Neutrophil (primary cell): ENCODE results near the gene C1QA.
"Not testable (repeated sequence)": the region's sequence is repeated elsewhere in the genome, so short reads cannot be mapped to it uniquely, and the experiment has no call there.

Source experiments
- H3K27ac ChIP-seq: fragments of 200-600 bp; sonication (generic); 2 replicates; pipeline ENCODE4 v1.5.1; 2016; ENCODE audit warnings: mild to moderate bottlenecking, moderate library complexity
- H3K27me3 ChIP-seq: fragments of 200-600 bp; sonication (generic); 2 replicates; pipeline ENCODE4 v1.6.0; 2016; ENCODE audit warnings: mild to moderate bottlenecking
- H3K36me3 ChIP-seq: fragments of 200-600 bp; sonication (generic); 2 replicates; pipeline ENCODE4 v1.5.1; 2017
- H3K4me1 ChIP-seq, 2 experiments: fragments of 200-600 bp in 1 of 2; sonication (generic) in 1 of 2; 1 replicate in 1 of 2; 2 replicates in 1 of 2; pipeline versions ENCODE4 v1.5.1 to v1.6.1; 2013 to 2016; ENCODE audit warnings: low read depth in 1 of 2, low read length in 1 of 2, mild to moderate bottlenecking in 1 of 2, moderate library complexity in 1 of 2; ENCODE audit not compliant: control insufficient read depth in 1 of 2, insufficient read depth in 1 of 2
- H3K4me3 ChIP-seq, 2 experiments: fragments of 200-600 bp in 1 of 2; sonication (generic) in 1 of 2; 1 replicate in 1 of 2; 2 replicates in 1 of 2; pipeline ENCODE4 v1.5.1; 2013 to 2016; ENCODE audit warnings: low read depth in 1 of 2, low read length in 1 of 2, mild to moderate bottlenecking in 1 of 2, moderate library complexity in 1 of 2
- H3K9me3 ChIP-seq: fragments of 200-600 bp; sonication (generic); 2 replicates; pipeline ENCODE4 v1.5.1; 2016
- CTCF ChIP-seq: fragments of 200-600 bp; sonication (generic); IDR thresholded peaks from 2 replicates; pipeline ENCODE4 v1.5.1; 2016; ENCODE audit warnings: antibody characterized with exemption

Gene C1QA

GRCh38 chr1:22674410-22674749 is 38.0 kb downstream of the C1QA start:
- H3K4me3 ChIP-seq = no peak overlapping the region
- no peaks in the 10 kb centered on the region for H3K9me3 ChIP-seq
- H3K27ac ChIP-seq = no peak overlapping the region
- H3K27me3 ChIP-seq = peaks cover 44% of the 10 kb centered on the region
- H3K36me3 ChIP-seq = no peaks in the 10 kb centered on the region
- no peak for TF ChIP-seq CTCF
- no peaks in the 10 kb centered on the region for H3K4me1 ChIP-seq

GRCh38 chr1:22676151-22676550 is 39.7 kb downstream of the C1QA start:
- not testable (repeated sequence) for H3K36me3 ChIP-seq, H3K9me3 ChIP-seq, H3K27ac ChIP-seq, H3K4me1 ChIP-seq, H3K4me3 ChIP-seq
- H3K27me3 ChIP-seq = peaks cover 39% of the 10 kb centered on the region

GRCh38 chr1:22676916-22677583 is 40.6 kb downstream of the C1QA start:
- Histone ChIP-seq H3K36me3 (no peaks in the 10 kb centered on the region), H3K4me1 (no peaks in the 10 kb centered on the region), H3K27me3 (peaks cover 30% of the 10 kb centered on the region), H3K4me3 (no peak overlapping the region), H3K27ac (no peak overlapping the region), H3K9me3 (no peaks in the 10 kb centered on the region)
- TF ChIP-seq CTCF = no peak

GRCh38 chr1:22677931-22678896 is 41.8 kb downstream of the C1QA start:
- Histone ChIP-seq H3K4me3 (no peak overlapping the region), H3K27me3 (peaks cover 18% of the 10 kb centered on the region), H3K27ac (no peak overlapping the region), H3K4me1 (no peaks in the 10 kb centered on the region), H3K36me3 (no peaks in the 10 kb centered on the region), H3K9me3 (no peaks in the 10 kb centered on the region)
- TF ChIP-seq CTCF = no peak

GRCh38 chr1:22680726-22681125 is 44.3 kb downstream of the C1QA start:
- H3K9me3 ChIP-seq = no peaks in the 10 kb centered on the region
- no peak for TF ChIP-seq CTCF
- H3K36me3 ChIP-seq = no peaks in the 10 kb centered on the region
- H3K27me3 ChIP-seq = no peaks in the 10 kb centered on the region
- no peak overlapping the region for H3K27ac ChIP-seq
- H3K4me1 ChIP-seq = no peaks in the 10 kb centered on the region
- no peak overlapping the region for H3K4me3 ChIP-seq
